ENCODE measurements around the gene CCNJ.

The CCNJ gene

DNA sequence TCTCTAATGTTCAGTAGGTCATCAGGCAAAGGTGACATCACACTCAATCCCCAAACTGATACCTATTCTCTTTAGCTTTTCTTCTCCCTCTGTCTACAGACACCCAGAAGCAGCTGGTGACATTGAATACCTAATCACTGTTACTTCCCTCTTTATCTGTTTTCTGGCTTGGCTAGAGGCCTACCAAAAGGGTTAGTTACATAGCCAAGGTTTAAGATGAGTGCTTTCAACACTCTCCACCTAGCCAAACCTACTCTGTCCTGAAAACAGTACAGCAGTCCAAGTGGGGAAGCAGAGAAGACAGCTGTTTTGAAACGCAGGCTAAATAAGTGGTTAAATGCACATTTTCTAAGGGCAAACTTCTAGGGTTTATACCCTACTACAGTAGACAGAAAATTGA lies 39.4 kb downstream of the CCNJ start:
- no peak overlapping the region for H3K9ac ChIP-seq (ENCODE audit: low read length)
- H3K27me3 ChIP-seq (ENCODE audit: low read depth, low read length) = no peaks in the 10 kb centered on the region
- H2AFZ ChIP-seq (ENCODE audit: low read depth, low read length) = no peak overlapping the region
- no peaks in the 10 kb centered on the region for H3K79me2 ChIP-seq (ENCODE audit: low read length)
- H3K27ac ChIP-seq (ENCODE audit: low read length) = no peak overlapping the region
- no peaks in the 10 kb centered on the region for H4K20me1 ChIP-seq (ENCODE audit: insufficient read depth, low read length)
- H3K4me1 ChIP-seq (ENCODE audit: low read length) = peaks cover 17% of the 10 kb centered on the region
- no peak for TF ChIP-seq EZH2phosphoT487 (IDR thresholded peaks at IDR 0.05; ENCODE audit: low read depth)
- TF ChIP-seq, protein P1, sequence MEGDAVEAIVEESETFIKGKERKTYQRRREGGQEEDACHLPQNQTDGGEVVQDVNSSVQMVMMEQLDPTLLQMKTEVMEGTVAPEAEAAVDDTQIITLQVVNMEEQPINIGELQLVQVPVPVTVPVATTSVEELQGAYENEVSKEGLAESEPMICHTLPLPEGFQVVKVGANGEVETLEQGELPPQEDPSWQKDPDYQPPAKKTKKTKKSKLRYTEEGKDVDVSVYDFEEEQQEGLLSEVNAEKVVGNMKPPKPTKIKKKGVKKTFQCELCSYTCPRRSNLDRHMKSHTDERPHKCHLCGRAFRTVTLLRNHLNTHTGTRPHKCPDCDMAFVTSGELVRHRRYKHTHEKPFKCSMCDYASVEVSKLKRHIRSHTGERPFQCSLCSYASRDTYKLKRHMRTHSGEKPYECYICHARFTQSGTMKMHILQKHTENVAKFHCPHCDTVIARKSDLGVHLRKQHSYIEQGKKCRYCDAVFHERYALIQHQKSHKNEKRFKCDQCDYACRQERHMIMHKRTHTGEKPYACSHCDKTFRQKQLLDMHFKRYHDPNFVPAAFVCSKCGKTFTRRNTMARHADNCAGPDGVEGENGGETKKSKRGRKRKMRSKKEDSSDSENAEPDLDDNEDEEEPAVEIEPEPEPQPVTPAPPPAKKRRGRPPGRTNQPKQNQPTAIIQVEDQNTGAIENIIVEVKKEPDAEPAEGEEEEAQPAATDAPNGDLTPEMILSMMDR (IDR thresholded peaks at IDR 0.05; ENCODE audit: low read depth, low read length) = no peak
- no peak overlapping the region for H3K4me2 ChIP-seq (ENCODE audit: low read length)
- H3K9me3 ChIP-seq (ENCODE audit: insufficient read depth, low read length) = no peaks in the 10 kb centered on the region
- no peaks in the 10 kb centered on the region for H3K36me3 ChIP-seq (replicated peaks; ENCODE audit: low read depth, low read length)
- no peak overlapping the region for H3K4me3 ChIP-seq (ENCODE audit: low read length)

DNA sequence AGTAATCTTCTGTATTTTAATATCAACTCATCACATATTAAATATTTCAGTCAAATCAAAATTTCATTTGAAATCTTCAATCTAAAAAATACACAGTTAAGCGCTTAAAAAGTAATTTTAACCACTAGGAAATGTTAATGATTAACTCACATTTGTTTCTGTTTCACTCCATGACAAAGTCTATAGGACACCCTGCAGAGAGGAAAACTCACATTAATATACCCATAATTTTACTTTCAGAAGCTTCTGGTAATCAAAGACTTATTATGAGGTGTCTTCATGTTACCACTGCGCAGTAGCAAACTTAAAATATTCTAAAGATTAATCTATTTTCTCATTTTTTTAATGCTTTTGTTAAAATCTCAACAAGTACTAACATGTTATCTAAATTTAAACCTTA lies 45.7 kb downstream of the CCNJ start:
- Histone ChIP-seq H3K36me3 (replicated peaks; ENCODE audit: low read depth, low read length) (no peaks in the 10 kb centered on the region), H3K4me2 (ENCODE audit: low read length) (peak overlapping the region; percentile 78), H3K27me3 (ENCODE audit: low read depth, low read length) (no peaks in the 10 kb centered on the region), H3K27ac (ENCODE audit: low read length) (peak overlapping the region; percentile 93), H2AFZ (ENCODE audit: low read depth, low read length) (no peak overlapping the region), H3K9ac (ENCODE audit: low read length) (peak overlapping the region; percentile 94), H3K9me3 (ENCODE audit: insufficient read depth, low read length) (no peaks in the 10 kb centered on the region), H3K4me3 (ENCODE audit: low read length) (peak overlapping the region; percentile 87), H3K79me2 (ENCODE audit: low read length) (no peaks in the 10 kb centered on the region), H4K20me1 (ENCODE audit: insufficient read depth, low read length) (no peaks in the 10 kb centered on the region), H3K4me1 (ENCODE audit: low read length) (peaks cover 17% of the 10 kb centered on the region)
- TF ChIP-seq, protein P1 (IDR thresholded peaks at IDR 0.05; ENCODE audit: low read depth, low read length) = no peak
- no peak for TF ChIP-seq EZH2phosphoT487 (IDR thresholded peaks at IDR 0.05; ENCODE audit: low read depth)

DNA sequence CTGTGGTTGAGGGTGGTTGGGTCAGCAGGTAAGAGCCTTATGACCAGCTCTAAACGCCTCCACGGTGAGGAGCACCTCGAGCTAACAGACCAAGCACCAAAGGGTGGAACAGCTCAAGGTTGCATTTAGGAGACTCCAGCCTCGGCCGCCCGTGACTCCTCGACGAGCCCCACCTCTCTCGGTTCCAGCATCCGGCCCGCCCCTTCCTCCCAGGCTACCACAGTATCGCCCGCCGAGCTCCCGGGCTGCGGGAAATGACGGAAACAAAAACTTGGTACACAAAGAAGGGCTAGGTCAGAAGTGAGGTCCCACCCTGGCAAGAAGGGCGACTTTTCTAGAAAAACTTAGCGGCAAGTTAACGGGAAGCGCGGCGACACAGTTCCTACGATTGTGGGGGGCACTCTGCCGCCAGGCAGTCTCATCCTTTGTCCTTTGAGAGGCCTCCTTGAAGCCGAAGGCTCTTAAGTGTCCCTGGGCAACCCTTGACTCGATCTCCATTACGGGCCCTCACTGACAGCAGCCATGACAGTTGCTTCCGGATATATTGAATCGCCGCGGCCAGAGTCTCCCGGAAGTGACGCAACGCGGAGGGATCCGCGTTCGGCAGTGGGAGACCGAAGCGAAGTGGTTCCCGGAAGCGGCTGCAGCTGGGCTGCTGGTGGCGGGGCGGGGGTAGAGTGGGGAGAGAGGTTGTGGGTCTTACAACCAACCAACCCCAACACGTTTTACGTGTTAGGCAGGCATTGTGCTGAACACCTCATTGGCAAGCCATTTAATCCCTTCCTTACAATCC lies 46.5 kb downstream of the CCNJ start:
- H4K20me1 ChIP-seq (ENCODE audit: insufficient read depth, low read length) = no peaks in the 10 kb centered on the region
- H3K9me3 ChIP-seq (ENCODE audit: insufficient read depth, low read length) = no peaks in the 10 kb centered on the region
- H3K27me3 ChIP-seq (ENCODE audit: low read depth, low read length) = no peaks in the 10 kb centered on the region
- no peaks in the 10 kb centered on the region for H3K79me2 ChIP-seq (ENCODE audit: low read length)
- H3K9ac ChIP-seq (ENCODE audit: low read length) = peak overlapping the region; percentile 94
- peak overlapping the region; percentile 71; the same call in 1 of the 2 replicates for H2AFZ ChIP-seq (ENCODE audit: low read depth, low read length)
- peak overlapping the region; percentile 78 for H3K4me2 ChIP-seq (ENCODE audit: low read length)
- no peak for TF ChIP-seq EZH2phosphoT487 (IDR thresholded peaks at IDR 0.05; ENCODE audit: low read depth)
- TF ChIP-seq, protein P1 (IDR thresholded peaks at IDR 0.05; ENCODE audit: low read depth, low read length) = no peak
- H3K4me1 ChIP-seq (ENCODE audit: low read length) = peaks cover 17% of the 10 kb centered on the region
- H3K27ac ChIP-seq (ENCODE audit: low read length) = peak overlapping the region; percentile 93
- peak overlapping the region; percentile 87 for H3K4me3 ChIP-seq (ENCODE audit: low read length)
- H3K36me3 ChIP-seq (replicated peaks; ENCODE audit: low read depth, low read length) = no peaks in the 10 kb centered on the region

DNA sequence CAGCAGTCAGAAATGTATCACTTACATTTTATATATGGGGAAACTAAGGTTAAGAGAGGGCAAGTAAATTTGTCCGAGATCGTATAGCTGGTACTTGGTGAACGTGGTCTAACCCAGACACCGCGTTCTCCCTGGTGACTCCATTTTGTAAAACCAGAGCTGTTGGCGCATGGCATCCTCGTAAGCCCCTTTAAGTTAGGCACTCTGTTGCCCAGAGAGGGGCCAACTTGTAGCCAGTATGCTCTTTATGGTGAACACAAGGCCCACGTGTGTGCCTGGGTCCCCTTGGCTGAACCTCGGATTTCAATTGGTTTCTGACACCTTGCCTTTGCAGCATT lies 47.0 kb downstream of the CCNJ start:
- H4K20me1 ChIP-seq (ENCODE audit: insufficient read depth, low read length) = no peaks in the 10 kb centered on the region
- H2AFZ ChIP-seq (ENCODE audit: low read depth, low read length) = no peak overlapping the region
- H3K27me3 ChIP-seq (ENCODE audit: low read depth, low read length) = no peaks in the 10 kb centered on the region
- H3K9me3 ChIP-seq (ENCODE audit: insufficient read depth, low read length) = no peaks in the 10 kb centered on the region
- H3K27ac ChIP-seq (ENCODE audit: low read length) = peak overlapping the region; percentile 93
- no peak for TF ChIP-seq EZH2phosphoT487 (IDR thresholded peaks at IDR 0.05; ENCODE audit: low read depth)
- TF ChIP-seq, protein P1 (IDR thresholded peaks at IDR 0.05; ENCODE audit: low read depth, low read length) = no peak
- no peaks in the 10 kb centered on the region for H3K36me3 ChIP-seq (replicated peaks; ENCODE audit: low read depth, low read length)
- H3K4me1 ChIP-seq (ENCODE audit: low read length) = peaks cover 12% of the 10 kb centered on the region
- peak overlapping the region; percentile 78 for H3K4me2 ChIP-seq (ENCODE audit: low read length)
- peak overlapping the region; percentile 94 for H3K9ac ChIP-seq (ENCODE audit: low read length)
- H3K79me2 ChIP-seq (ENCODE audit: low read length) = no peaks in the 10 kb centered on the region
- H3K4me3 ChIP-seq (ENCODE audit: low read length) = peak overlapping the region; percentile 87

Data from OCI-LY3 (cell line).